GM23338 (cell line): ENCODE results near the gene CHORDC1. TPM values are rescaled to one million over a fixed set of nuclear protein-coding genes. Genes with fewer than 3 reads are reported as not detected.
A peak's percentile ranks its signal among the peaks of the same experiment; 100 is the strongest.

Source experiments
- ATAC-seq: fragments of 200-7000 bp; cut with Tn5 transposase; 3 replicates; pipeline ENCODE4 v1.9.1; 2020
- DNase-seq: peaks from one replicate; pipeline ENCODE4 v3.0.0-alpha.2; 2015; ENCODE audit warnings: low spot score
- H2AFZ ChIP-seq: fragments of 200-600 bp; sonication (generic); 2 replicates; pipeline ENCODE4 v1.8.0; 2016; ENCODE audit warnings: antibody characterized with exemption, mild to moderate bottlenecking, moderate library complexity
- H3F3A ChIP-seq: fragments of 200-600 bp; sonication (generic); replicated peaks from 2 replicates; pipeline ENCODE4 v1.8.0; 2017; ENCODE audit warnings: antibody characterized with exemption, mixed run types, low read depth
- H3K27ac ChIP-seq: fragments of 200-600 bp; sonication (generic); 2 replicates; pipeline ENCODE4 v1.6.1; 2016; ENCODE audit warnings: low read depth
- H3K27me3 ChIP-seq: fragments of 200-600 bp; sonication (generic); 2 replicates; pipeline ENCODE4 v1.8.0; 2016; ENCODE audit warnings: mild to moderate bottlenecking, mixed run types, moderate library complexity; ENCODE audit not compliant: insufficient read depth
- H3K36me3 ChIP-seq: fragments of 200-600 bp; sonication (generic); 2 replicates; pipeline ENCODE4 v1.8.0; 2016; ENCODE audit warnings: mild to moderate bottlenecking; ENCODE audit not compliant: insufficient read depth
- H3K4me1 ChIP-seq: fragments of 200-600 bp; sonication (generic); 2 replicates; pipeline ENCODE4 v1.8.0; 2016; ENCODE audit warnings: mild to moderate bottlenecking, moderate library complexity; ENCODE audit not compliant: insufficient read depth
- H3K4me2 ChIP-seq: fragments of 200-600 bp; sonication (generic); 2 replicates; pipeline ENCODE4 v1.7.1; 2017; ENCODE audit warnings: mixed run types
- H3K4me3 ChIP-seq: fragments of 200-600 bp; sonication (generic); 2 replicates; pipeline ENCODE4 v1.6.1; 2016; ENCODE audit warnings: mixed run types
- H3K79me2 ChIP-seq: fragments of 200-600 bp; sonication (generic); replicated peaks from 2 replicates; pipeline ENCODE4 v1.8.0; 2017; ENCODE audit warnings: mild to moderate bottlenecking; ENCODE audit not compliant: insufficient read depth
- H3K9me2 ChIP-seq: fragments of 200-600 bp; sonication (generic); 2 replicates; pipeline ENCODE4 v1.8.0; 2017; ENCODE audit not compliant: insufficient read depth
- H4K20me1 ChIP-seq: fragments of 200-600 bp; sonication (generic); replicated peaks from 2 replicates; pipeline ENCODE4 v1.8.0; 2017; ENCODE audit warnings: mild to moderate bottlenecking; ENCODE audit not compliant: insufficient read depth
- H3K27ac Mint-ChIP-seq: 2 replicates; pipeline ENCODE4 v1.8.0; 2020; ENCODE audit warnings: inconsistent platforms, mild to moderate bottlenecking, moderate library complexity, mixed read lengths
- H3K27me3 Mint-ChIP-seq: 3 replicates; pipeline ENCODE4 v1.8.0; 2022; ENCODE audit warnings: low read depth, mild to moderate bottlenecking, moderate library complexity, mixed read lengths, inconsistent platforms; ENCODE audit not compliant: insufficient read depth, poor library complexity
- H3K36me3 Mint-ChIP-seq: 3 replicates; pipeline ENCODE4 v1.8.0; 2021; ENCODE audit warnings: low read depth, mild to moderate bottlenecking, inconsistent platforms, moderate library complexity, mixed read lengths
- H3K4me1 Mint-ChIP-seq: 3 replicates; pipeline ENCODE4 v1.8.0; 2020; ENCODE audit warnings: mild to moderate bottlenecking, inconsistent platforms, mixed read lengths
- H3K4me3 Mint-ChIP-seq: 3 replicates; pipeline ENCODE4 v1.8.0; 2021; ENCODE audit warnings: moderate library complexity, mild to moderate bottlenecking, inconsistent platforms, mixed read lengths
- H3K9me3 Mint-ChIP-seq: 3 replicates; pipeline ENCODE4 v1.8.0; 2020; ENCODE audit warnings: moderate library complexity, mild to moderate bottlenecking, inconsistent platforms, mixed read lengths
- CTCF ChIP-seq, 2 experiments: fragments of 200-600 bp in 1 of 2; sonication (generic) in 1 of 2; conservative IDR thresholded peaks; 2 replicates each; pipeline versions ENCODE4 v1.5.1 to v1.6.1; 2016 to 2017; ENCODE audit warnings: antibody characterized with exemption in 2 of 2, low read depth in 2 of 2, mild to moderate bottlenecking in 2 of 2, moderate library complexity in 1 of 2
- EZH2phosphoT487 ChIP-seq: fragments of 200-600 bp; sonication (generic); IDR thresholded peaks from one replicate; pipeline ENCODE4 v1.8.1; 2018; ENCODE audit warnings: antibody characterized with exemption; ENCODE audit not compliant: unreplicated experiment
- NANOG ChIP-seq: IDR thresholded peaks from 2 replicates; pipeline ENCODE4 v1.6.1; 2016; ENCODE audit warnings: antibody characterized with exemption, borderline replicate concordance
- POLR2AphosphoS5 ChIP-seq: IDR thresholded peaks from 2 replicates; pipeline ENCODE4 v1.6.1; 2016; ENCODE audit warnings: antibody characterized with exemption, low read depth
- ZNF114 ChIP-seq: fragments of 250-450 bp; sonication (Bioruptor Pico); IDR thresholded peaks from 2 replicates; pipeline ENCODE4 v1.5.0; 2020; ENCODE audit warnings: mild to moderate bottlenecking, moderate library complexity
- ZNF331 ChIP-seq: fragments of 250-450 bp; sonication (Bioruptor Pico); IDR thresholded peaks from 2 replicates; pipeline ENCODE4 v1.5.0; 2020; ENCODE audit warnings: low read depth, mild to moderate bottlenecking, moderate library complexity
- ZNF462 ChIP-seq: fragments of 250-450 bp; sonication (Bioruptor Pico); IDR thresholded peaks from 2 replicates; pipeline ENCODE4 v1.5.0; 2020; ENCODE audit warnings: mild to moderate bottlenecking, moderate library complexity
- polyA plus RNA-seq: library from polyadenylated mRNA; unstranded; fragments of >200 nt; fragmentation: Nextera tagmentation; extraction: Ambion mirVana; gene quantifications from 2 replicates; pipeline ENCODE4 v1.2.1, GENCODE V29; 2016
- total RNA-seq: library from RNA; depleted of rRNA; stranded (reverse); fragments of >200 nt; shearing (Covaris generic); gene quantifications from 2 replicates; pipeline ENCODE4 v1.2.3, GENCODE V29; 2014

The CHORDC1 gene
- total and polyA plus RNA-seq, 2 experiments from 2014 or later: 109 to 192 TPM

- TF ChIP-seq ZNF462 (CRISPR knock-in tag) (no peak), ZNF331 (no peak), CTCF (conservative IDR thresholded peaks at IDR 0.05; ENCODE audit: low read depth in 2 of 2) (no peak), POLR2AphosphoS5 (no peak)
Observed at GRCh38 chr11:90192869-90193582, 29.8 kb downstream of the CHORDC1 start (continued).

- H3K36me3 ChIP-seq: no peaks in the 10 kb centered on the region
- no peak overlapping the region for H2AFZ ChIP-seq
- no peak overlapping the region for H3K27ac ChIP-seq
- no peaks in the 10 kb centered on the region for H3F3A ChIP-seq
- no peaks in the 10 kb centered on the region for H4K20me1 ChIP-seq
- peaks cover 4% of the 10 kb centered on the region for H3K4me1 Mint-ChIP-seq
- no peak overlapping the region for H3K4me2 ChIP-seq
- peak; percentile 34; the same call in 2 of the 3 replicates for ATAC-seq
- peak; percentile 41 for DNase-seq
- H3K4me3 Mint-ChIP-seq: no peak overlapping the region
- no peaks in the 10 kb centered on the region; the same call in 2 of the 3 replicates for H3K36me3 Mint-ChIP-seq
- H3K27me3 ChIP-seq: no peaks in the 10 kb centered on the region
- peak overlapping the region; percentile 31; the same call in 1 of the 2 replicates for H3K27ac Mint-ChIP-seq
- H3K27me3 Mint-ChIP-seq: no peaks in the 10 kb centered on the region
- H3K4me1 ChIP-seq: 0 out of 2 replicates have a peak, but pooled peaks cover 3% of the 10 kb centered on the region
- H3K79me2 ChIP-seq: no peaks in the 10 kb centered on the region
- no peaks in the 10 kb centered on the region; the same call in 2 of the 3 replicates for H3K9me3 Mint-ChIP-seq
- H3K9me2 ChIP-seq: no peaks in the 10 kb centered on the region
- H3K4me3 ChIP-seq: no peak overlapping the region
- TF ChIP-seq ZNF462 (CRISPR knock-in tag) (0 out of 2 replicates have a peak, but pooled peaks have one; percentile 15), EZH2phosphoT487 (no peak), ZNF114 (CRISPR knock-in tag) (no peak), NANOG (no peak)
Observed at GRCh38 chr11:90189011-90189410, 33.8 kb downstream of the CHORDC1 start.
